GM18520 (cell line): ENCODE data around the gene LDLR.
"Not testable (repeated sequence)": the region's sequence is repeated elsewhere in the genome, so short reads cannot be mapped to it uniquely, and the experiment has no call there.

Source experiments
- ATAC-seq: cut with Tn5 transposase; IDR thresholded peaks from one replicate; pipeline ENCODE4 v1.9.1; 2021; ENCODE audit not compliant: unreplicated experiment

LDLR gene

DNA sequence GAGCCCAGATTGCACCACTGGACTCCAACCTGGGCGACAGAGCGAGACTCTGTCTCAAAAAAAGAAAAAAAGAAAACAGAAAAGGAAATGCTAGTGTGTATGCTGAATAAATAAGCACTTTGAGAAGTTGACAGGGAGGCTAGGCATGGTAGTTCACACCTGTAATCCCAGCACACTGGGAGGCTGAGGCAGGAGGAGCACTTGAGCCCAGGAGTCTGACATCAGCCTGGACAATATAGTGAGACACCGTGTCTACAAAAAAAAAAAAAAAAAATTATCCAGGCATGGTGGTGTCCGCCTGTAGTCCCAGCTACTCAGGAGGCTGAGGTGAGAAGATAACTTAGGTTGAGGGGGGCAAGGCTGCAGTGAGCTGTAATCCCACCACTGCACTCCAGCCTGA, 19.1 kb upstream of the LDLR start:
- no peak for ATAC-seq

DNA sequence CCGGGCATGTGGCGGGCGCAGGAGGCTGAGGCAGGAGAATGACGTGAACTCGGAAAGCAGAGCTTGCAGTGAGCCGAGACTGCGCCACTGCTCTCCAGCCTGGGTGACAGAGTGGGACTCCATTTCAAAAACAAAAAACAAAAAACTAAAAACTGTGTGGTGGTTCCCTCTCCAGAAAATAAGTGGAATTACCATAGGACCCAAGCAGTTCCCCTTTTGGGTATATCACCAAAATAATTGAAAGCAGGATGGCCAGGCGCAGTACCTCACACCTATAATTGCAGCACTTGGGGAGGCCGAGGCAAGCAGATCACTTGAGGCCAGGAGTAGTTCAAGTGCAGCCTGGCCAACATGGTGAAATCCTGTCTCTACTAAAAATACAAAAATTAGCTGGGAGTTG, 15.7 kb upstream of the LDLR start:
- ATAC-seq = no peak

DNA sequence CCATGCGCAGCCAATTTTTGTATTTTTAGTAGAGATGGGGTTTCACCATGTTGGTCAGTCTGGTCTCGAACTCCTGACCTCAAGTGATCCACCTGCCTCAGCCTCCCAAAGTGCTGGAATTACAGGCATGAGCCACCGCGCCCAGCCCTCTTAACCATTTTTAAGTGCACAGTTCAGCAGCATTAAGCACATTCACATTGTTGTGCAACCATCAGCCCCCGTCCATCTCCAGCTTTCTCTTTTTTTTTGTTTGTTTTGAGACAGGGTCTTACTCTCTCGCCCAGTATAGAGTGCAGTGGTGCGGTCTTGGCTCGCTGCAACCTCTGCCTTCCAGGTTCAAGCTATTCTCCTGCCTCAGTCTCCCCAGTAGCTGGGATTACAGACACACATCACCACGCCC, 12.5 kb upstream of the LDLR start:
- ATAC-seq = not testable (repeated sequence)

- no peak for ATAC-seq
These were observed 10.4 kb upstream of the LDLR start for GRCh38 chr19:11078893-11079292.

DNA sequence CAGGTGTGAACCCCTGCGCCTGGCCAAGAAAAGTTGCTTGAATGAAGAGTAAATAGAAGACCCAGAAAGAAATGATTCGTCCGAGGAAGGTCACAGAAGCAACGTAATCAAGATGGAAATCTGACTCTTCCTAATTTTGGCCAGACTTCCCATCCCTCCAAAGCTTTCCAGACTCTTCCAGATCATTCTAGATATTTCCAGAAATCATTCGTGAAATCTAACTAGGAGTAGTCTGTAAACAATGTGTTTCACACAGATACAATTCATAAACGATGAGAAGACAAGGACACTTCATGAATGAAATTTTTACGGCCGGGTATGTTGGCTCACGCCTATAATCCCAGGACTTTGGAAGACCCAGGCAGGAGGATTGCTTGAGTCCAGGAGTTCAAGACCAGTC, 9.3 kb upstream of the LDLR start:
- ATAC-seq = no peak

- no peak for ATAC-seq
These were observed 1.3 kb upstream of the LDLR start for GRCh38 chr19:11087870-11088505.

DNA sequence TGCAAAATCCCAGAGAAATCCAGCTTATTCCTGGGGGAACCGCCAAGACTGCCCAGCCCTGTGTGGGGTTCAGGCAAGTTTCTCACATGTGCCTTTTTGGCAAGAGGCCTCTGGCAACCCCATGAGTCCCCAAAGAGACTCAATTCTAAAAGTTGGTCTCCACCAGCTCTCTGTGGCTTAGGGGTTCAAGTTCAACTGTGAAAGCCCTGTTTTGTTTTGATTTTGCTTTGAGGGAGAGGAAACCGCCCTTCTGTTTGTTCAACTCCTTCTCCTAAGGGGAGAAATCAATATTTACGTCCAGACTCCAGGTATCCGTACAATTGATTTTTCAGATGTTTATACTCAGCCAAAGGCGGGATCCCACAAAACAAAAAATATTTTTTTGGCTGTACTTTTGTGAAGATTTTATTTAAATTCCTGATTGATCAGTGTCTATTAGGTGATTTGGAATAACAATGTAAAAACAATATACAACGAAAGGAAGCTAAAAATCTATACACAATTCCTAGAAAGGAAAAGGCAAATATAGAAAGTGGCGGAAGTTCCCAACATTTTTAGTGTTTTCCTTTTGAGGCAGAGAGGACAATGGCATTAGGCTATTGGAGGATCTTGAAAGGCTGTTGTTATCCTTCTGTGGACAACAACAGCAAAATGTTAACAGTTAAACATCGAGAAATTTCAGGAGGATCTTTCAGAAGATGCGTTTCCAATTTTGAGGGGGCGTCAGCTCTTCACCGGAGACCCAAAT, 583 bp upstream of the LDLR start:
- no peak for ATAC-seq

- ATAC-seq = not testable (repeated sequence)
These were observed 676 bp downstream of the LDLR start for GRCh38 chr19:11090014-11090263.

- ATAC-seq = peak; percentile 51
These were observed 1.2 kb downstream of the LDLR start for GRCh38 chr19:11090264-11090996.

DNA sequence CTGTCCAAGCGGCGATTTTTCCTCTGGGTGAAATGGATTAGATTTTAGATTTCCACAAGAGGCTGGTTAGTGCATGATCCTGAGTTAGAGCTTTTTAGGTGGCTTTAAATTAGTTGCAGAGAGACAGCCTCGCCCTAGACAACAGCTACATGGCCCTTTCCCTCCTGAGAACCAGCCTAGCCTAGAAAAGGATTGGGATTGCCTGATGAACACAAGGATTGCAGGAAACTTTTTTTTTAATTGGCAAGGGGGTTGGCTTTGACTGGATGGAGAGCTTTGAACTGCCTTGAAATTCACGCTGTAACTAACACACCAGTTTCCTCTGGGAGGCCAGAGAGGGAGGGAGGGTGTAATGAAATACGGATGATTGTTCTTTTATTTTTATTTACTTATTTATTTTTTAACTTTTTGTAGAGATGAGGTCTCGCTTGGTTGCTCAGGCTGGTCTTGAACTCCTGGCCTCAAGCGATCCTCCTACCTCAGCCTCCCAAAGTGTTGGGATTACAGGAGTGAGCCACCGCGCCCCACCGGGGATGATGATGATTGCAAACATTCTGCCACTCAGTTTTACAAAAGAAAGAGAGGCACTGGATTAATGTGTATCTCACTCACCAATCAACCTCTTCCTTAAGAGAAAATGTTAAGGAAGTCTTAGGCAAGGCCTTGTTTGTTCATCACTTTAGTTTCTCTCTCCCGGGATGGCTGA, 1.9 kb downstream of the LDLR start:
- ATAC-seq = no peak

- ATAC-seq = no peak
These were observed 2.5 kb downstream of the LDLR start for GRCh38 chr19:11091703-11092153.

DNA sequence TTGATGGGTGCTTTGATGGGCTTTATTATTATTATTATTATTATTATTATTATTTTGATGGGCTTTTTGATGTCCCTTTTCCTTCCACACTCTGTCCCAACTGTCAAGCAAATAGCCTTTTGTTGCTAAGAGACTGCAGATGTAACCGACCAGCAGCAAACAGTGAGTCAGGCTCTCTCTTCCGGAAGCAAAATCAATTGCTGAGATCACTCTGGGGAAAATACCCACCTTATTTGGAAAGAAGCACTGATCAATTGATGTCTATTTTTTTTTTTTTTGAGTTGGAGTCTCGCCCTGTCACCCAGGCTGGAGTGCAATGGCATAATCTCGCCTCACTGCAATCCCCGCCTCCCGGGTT, 2.9 kb downstream of the LDLR start:
- no peak for ATAC-seq

DNA sequence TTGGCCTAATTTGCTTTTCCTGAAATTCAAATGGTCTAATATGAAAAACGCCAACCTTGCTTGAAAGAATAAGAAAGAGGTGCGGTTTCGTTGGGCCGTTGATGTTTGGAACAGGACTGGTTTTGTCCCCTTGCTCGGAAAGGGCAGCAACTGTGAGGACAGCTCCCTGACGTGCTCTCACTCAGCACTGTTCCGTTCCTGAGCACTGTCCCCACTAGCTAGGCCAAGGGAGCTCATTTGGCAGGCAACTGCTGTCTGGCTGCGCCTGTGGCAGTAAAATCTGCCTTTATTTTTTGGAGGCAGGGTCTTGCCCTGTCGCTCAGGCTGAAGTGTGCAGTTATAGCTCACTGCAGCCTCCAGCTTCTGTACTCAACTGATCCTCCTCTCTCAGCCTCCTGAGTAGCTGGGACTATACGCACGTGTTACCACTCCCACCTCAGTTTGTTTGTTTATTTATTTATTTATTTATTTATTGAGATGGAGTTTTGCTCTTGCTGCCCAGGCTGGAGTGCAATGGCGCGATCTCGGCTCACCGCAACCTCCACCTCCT, 4.5 kb downstream of the LDLR start:
- no peak for ATAC-seq

DNA sequence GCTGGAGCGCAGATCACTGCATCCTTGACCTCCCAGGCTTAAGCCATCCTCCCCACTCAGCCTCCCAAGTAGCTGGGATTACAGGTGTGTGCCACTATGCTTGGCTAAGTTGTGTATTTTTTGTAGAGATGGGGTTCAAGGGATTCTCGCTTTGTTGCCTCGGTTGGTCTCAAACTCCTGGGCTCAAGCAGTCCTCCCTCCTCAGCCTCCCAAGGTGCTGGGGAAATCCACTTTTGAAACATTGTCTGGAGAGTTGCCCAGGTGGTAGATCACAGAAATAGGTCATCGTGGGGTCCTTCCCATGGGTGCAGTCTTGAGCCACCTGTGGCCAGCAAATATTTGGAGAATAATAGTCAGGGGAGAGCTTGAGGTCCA, 5.2 kb downstream of the LDLR start:
- no peak for ATAC-seq

GRCh38 chr19:11096210-11096841, 7.1 kb downstream of the LDLR start:
- peak; percentile 39 for ATAC-seq

DNA sequence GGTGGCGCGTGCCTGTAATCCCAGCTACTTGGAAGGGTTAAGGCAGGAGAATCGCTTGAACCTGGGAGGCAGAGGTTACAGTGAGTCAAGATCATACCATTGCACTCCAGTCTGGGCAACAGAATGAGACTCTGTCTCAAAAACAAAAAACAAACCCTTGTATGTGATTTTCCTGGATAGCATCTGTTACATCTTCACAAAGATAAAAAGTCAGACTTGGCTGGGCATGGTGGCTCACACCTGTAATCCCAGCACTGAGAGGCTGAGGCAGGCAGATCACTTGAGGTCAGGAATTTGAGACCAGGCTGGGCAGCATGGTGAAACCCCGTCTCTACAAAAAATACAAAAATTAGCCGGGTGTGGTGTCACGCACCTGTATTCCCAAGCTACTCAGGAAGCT, 8.1 kb downstream of the LDLR start:
- ATAC-seq = not testable (repeated sequence)

DNA sequence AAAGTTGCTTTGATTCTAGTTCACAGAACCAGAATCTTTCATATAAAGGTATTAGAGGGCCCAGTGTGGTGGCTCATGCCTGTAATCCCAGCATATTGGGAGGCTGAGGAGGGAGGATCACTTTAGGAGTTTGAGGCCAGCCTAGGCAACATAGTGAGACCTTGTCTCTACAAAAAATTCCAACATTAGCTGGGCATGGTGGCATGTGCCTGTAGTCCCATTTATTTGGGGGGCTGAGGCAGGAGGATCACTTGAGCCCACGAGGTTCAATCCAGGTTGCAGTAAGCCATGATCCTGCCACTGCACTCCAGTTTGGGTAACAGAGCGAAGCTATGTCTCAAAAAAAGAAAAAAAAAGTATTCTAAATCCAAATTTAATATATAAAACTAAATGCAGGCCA, 9.1 kb downstream of the LDLR start:
- no peak for ATAC-seq

- ATAC-seq = no peak
These were observed 9.6 kb downstream of the LDLR start for GRCh38 chr19:11098861-11099260.

DNA sequence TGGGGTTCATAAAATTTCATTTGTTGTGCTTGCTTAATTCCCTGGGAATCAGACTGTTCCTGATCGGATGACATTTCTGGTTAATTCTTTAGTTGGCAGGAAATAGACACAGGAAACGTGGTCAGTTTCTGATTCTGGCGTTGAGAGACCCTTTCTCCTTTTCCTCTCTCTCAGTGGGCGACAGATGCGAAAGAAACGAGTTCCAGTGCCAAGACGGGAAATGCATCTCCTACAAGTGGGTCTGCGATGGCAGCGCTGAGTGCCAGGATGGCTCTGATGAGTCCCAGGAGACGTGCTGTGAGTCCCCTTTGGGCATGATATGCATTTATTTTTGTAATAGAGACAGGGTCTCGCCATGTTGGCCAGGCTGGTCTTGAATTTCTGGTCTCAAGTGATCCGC, 10.8 kb downstream of the LDLR start:
- ATAC-seq = no peak

DNA sequence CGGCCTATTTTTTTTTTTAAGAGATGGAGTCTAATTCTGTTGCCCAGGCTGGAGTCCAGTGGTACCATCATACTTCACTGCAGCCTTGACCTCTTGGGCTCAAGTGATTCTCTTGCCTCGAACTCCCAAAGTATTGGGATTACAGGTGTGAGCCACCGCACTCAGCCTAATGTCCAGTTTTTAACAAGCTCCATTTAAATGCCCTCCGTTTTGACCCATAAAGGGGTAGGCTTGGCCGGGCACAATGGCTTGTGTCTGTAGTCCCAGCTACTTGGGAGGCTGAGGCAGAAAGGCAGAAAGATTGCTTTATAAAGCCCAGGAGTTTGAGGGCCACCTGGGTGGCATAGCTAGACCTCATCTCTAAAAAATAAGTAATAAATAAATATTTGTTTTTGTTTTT, 11.8 kb downstream of the LDLR start:
- ATAC-seq = no peak

- ATAC-seq = no peak
These were observed 13.7 kb downstream of the LDLR start for GRCh38 chr19:11102944-11103343.
